GM19467 (cell line): ENCODE results near the gene ALDH1L1.

Source experiments
- ATAC-seq: cut with Tn5 transposase; IDR thresholded peaks from one replicate; pipeline ENCODE4 v1.9.1; 2021; ENCODE audit warnings: mild to moderate bottlenecking, moderate library complexity; ENCODE audit not compliant: unreplicated experiment

The ALDH1L1 gene

DNA sequence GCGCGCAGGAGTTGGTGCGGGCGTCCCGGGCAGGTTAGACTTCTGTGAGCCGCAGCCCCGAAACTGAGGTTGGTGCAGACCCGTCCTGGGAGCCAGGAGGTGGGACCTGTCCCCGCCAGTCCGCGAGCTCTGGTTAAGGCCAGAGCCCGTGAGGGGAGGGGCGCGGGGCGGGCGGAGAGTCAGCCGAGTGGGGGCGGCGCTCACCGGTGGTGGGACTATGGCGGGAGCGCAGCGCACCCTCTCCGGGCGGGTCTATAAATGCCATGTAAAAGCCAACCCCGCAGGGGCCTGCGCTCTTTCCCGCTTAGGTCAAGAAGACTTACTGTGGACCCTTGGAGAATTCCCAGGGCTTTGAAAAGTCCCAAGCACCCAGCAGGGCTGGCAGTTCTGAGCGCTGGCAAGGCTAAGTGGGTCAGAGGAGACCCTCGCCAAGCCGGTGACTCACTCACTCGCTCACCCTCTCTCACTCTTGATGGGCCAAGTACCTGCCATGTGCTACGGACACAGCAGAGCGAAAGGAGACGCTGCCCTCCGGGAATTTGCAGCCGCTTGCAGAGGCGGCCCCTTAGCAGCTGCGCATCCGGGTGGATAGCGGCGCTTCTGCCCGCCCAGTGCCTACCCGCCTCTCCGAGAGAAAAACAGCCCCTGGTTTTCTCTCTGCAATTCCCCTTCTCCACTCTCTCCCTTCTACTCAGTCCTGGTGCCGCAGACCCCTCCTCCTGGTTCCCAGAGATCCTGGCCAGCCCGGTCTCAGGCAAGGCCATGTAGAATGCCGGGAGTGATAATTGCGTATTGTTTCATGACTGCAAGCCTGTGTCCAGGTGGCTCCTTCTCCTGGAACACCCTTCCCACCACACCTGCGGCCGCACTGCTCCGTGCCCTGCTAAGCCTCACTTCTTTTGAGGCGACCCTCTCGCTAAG, at the start of gene ALDH1L1:
TSS of gene ALDH1L1 (minus strand) at position 110 of the 921 bp plus-strand sequence. CDS start 19,607 bp downstream, outside the sequence.
- ATAC-seq = no peak

DNA sequence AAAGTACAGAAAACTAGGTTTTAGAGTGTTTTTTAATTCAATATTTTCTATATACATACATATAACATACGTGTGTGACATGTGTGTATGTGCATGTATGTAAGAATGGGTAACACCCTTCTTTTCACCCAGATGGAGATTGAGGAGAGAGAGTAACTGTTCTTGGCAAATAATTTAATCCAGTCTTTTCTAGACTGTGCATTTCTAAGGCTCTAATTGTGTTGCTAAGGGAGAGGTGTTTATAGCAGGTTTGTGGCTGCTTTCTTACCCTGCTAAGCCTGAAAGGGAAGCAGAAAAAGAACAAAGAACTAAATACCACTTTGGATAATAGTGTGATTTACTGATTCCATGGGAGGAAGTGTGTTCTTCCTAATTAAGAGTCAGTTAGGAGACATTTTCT, 46.0 kb upstream of the ALDH1L1 start:
- ATAC-seq = no peak

DNA sequence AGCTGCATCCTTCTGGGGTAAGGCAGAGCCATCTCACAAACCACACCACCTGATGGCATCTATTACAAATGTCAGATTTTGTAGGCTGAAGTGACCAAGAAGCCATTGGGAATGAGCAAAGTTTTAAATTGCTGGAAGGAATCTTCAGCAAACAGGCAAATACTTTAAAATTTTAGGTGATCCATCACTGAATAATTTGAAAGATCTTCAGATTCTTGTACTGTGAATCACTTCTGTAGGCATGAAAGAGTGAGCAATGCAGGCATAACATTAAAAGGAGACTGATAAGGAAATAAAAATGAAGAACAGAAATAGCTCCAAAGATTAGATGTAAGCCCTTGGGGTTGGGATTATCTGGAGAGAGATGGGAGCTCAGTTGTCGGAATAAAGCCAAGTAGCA, 36.0 kb upstream of the ALDH1L1 start:
- no peak for ATAC-seq

DNA sequence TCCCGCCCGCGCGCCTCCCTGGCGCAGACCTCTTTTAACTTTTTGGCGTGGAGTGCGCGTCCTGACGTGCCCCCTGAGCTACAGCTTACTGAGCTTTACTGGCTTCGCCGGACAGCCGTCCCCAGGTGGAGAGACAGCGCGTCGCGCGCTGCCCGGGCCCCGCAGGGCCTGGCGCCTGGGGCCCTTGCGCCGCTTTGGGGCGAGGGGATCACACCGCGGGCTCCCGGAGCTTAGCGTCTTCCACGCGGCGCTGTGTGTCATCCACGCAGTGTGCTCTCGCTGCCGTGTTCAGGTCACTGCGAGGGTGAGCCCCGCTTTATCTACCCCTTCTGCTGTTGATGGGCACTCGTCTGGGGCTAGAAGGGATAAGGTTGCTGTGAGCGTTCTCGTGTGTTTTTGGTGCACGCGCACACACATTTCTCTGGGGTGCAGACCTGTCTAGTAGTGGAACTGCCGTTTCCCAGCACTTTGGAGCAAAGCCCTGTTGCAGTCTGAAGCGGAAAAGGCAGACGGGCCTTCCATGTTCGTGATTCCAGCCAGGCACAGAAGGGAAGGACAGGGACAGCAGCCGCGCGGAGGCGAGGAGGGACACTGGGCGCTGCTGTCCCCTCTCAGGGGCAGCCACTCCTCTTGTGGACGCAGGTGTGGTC, 33.1 kb upstream of the ALDH1L1 start:
- no peak for ATAC-seq

DNA sequence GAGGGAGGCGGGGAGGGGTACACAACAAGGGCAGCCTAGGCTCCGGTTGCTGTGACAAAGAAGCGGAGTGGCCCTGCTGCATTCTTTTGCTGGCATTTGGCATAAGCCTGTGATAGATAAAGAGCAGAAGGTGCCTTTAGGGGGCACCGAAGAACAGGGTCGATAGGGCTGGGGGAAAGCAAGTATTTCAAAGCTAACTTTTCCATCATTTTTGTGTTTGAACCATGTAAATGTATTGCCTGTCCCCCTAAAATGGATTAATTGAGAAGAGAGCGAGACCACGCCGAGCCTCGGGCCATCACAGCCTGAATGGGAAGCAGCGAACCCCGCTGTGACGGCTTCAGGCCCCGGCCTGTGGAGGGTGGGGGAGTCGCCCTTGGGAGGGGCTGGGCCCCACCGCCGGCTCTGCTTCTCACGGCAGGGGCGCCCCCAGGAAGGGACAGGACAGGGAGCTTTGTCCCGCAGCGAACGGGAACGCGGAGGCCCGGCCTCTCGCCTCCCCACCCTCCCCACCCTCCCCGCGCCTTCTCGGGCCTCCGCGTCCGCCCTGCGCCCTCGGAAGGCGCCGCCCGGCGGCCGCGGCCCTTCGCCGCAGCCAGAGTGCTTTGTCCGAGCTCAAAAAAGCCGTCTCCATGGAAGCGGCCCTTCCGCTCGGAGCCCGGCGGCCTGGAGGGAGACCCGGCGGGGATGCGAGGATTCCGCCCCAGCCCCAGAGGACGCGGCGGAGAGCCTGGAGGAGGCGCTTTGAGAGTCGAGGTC, 32.4 kb upstream of the ALDH1L1 start:
- ATAC-seq = no peak

DNA sequence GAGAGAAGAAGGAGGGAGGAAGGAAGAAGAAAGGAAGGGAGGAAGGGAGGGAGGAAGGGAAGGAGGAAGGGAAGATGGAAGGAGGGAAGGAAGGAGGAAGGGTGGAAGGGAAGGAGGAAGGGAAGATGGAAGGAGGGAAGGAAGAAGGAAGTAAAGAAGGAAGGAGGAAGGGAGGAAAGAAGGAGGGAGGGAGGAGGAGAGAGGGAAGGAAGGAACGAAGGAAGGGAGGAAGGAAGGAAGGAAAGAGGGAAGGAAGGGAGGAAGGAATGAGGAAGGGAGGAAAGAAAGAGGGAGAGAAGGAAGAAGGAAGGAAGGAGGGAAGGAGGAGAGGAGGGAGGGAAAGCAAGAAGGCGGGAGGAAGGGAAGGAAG, 31.8 kb upstream of the ALDH1L1 start:
- no peak for ATAC-seq

DNA sequence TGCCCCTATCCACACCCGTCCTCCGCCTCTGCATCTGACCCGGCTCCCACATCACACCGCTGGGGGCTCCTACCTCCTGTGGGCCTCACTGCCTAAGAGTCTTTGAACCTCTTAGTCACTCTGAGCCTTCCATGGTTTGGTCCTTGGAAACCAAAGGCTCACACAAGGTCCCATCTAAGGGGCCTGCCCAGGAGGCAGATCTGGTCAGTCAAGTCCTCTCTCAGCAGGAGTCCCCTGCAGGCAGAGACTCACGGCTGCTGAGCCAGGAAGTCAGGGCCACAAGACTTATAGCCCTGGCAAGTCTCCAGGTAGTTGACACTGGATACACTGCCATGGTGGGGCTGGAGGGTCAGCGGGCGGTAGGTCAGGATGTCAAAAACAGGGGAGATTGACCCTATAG, 31.2 kb upstream of the ALDH1L1 start:
- ATAC-seq = no peak

DNA sequence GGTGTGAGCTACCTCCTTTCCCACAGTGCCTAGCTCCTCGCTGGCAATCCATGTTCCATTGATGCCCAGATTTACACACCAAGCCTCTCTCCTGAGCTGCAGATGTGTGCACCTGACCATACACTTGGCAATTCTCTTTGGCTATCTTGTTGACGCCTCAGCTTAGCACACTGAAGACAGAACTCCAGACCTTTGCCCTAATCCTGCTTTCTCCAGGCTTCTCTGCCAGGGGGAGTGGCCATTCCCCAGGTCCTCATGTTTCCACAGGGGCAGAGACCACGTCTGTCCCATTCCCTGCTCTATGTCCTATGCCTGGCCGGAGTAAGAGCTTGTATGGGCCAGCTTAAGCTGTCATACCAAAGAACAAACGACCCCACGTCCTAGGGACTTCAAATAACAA, 30.2 kb upstream of the ALDH1L1 start:
- ATAC-seq = no peak

DNA sequence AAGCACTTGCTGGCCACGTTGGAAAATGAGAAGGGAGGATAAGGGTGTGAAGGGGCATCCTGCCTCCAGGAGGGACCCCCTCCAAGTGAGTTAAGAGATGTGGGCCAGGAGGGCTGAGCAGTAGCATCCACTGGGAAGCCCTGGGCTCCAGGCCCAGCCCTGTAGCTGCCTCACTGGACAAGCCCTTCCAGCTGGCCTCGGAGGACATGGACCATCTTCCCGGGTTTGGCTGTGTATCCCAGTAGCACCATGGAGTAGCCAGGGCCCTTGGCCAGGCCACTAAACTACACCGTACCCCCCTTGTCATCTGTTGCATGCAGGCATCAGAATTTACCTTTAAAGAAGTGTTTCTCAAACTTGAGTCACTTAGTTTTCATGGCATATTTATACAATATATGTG, 29.4 kb upstream of the ALDH1L1 start:
- ATAC-seq = no peak

DNA sequence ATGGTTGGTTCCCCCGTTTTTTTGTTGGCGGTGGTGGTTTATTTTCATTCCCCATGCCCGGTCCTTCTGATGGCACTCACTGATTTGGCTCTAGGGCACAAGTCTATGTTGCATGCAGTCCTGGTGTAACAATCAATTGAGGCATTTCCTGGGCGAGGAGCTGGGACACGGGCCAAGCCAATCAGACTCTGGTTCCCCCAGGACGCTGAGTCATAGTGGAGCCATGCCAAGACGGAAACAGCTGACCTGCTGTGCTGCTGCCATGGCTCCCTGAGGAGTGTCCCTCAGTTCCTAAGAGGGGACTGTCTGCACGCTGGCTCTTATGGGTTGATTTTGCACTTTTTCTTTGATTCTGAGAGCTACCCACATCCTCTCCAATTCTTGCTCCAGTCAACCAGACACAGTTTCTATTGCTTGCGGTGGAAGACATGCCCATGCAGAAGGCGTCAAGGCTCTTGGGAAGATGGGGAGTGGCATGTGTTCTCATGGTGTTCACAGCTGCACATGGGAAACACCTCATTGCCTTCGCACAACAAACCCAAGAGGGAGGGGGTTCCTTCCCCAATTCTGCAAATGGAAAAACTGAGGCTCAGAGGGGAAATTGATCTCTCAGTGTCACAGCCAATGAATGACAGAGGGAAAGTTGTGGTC, 28.3 kb upstream of the ALDH1L1 start:
- no peak for ATAC-seq

DNA sequence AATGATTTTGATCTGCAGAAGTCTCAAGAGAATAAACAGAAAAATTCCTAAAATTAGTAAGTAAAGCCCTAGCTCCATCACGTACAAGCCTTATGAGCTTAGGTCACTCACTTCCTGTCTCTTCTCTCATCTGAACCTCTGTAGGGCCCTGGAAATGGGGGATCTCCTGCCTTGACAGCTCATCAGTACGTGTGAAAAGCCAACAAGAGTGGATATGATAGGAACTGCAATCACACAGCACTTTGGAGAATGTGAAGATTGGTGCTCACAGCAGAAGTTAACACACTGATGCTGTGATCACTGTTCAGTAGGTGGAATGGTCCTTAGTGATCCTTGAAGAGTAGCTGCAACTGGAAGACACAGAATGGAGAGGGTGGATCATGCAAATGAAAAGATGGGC, 27.8 kb upstream of the ALDH1L1 start:
- ATAC-seq = no peak

DNA sequence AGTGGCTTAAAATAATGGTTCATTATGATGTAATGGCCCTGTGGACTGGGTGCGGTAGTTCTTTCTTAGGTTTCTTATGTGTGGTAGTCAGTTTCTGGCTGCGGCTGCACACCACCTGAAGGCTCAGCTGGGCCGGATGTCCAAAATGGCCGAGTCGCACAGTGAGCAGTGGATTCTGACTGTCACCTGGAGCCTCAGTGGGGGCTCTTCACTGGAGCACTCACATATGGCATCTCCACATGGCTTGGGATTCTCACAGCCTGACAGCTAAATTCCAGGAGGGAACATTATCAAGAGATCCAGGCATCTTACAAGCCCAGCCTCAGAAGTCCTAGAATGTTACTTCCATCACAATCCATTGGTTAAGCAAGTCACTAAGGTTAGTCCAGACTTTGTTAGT, 26.8 kb upstream of the ALDH1L1 start:
- no peak for ATAC-seq

DNA sequence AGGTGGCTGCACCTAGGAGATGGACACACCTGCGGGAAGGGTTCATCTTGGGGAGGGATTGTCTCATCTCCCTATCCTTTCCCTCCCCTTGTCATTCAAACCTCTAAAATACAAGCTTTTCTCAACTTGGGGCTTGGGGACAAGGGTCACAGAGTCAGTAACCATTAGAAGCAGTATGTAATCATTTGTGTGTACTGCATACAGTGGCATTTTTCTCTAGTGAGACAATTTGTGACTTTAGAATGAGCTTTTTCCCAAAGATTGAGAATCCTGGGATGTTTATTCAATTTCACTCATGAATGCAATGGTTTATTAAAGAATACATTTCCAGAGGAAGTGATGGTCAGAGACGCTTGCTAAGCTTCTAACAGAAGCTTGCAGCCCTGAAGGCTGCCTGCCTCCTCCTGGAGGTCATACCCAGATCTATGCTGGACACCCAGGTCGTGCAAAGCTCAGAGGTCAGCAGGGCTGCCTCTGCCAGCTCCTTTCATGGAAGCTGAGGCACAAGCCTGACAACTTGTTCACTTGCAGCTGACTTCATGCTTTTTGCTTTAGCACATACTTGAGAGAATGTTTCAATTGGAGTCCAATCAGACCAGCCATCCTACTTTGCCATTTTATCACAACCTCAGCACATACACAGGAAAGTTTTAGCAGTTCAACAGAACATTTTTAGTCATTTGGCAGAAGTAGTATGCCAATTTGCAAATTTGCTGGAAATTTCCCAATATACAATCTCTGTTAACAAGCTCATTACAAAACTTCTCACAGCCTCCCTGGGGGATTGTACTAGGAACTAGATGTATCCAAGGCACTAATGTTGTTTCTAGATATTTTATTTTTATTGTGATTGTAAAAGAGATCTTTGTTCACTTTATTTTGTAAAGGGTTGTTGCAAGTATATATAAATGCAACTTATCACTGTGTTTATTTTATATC, 25.6 kb upstream of the ALDH1L1 start:
- no peak for ATAC-seq

DNA sequence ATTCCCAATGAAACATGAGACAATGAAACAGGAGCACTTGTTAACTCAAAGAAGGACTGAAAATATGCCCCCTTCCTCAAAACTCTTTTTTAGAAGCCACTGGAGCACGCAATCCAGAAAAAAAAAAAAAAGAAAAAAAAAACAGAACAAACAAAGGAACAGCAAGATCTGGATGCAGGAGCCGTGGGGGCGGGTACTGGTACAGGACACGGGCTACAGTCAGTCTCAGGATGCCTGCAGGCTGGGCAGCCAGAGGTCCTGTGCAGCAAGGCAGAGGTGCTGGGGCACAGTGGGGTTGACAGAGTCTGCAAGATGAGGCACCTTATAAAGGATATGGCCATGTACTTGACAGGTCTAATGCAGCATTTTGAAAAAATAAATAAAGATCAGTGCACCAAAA, 22.3 kb upstream of the ALDH1L1 start:
- ATAC-seq = no peak

DNA sequence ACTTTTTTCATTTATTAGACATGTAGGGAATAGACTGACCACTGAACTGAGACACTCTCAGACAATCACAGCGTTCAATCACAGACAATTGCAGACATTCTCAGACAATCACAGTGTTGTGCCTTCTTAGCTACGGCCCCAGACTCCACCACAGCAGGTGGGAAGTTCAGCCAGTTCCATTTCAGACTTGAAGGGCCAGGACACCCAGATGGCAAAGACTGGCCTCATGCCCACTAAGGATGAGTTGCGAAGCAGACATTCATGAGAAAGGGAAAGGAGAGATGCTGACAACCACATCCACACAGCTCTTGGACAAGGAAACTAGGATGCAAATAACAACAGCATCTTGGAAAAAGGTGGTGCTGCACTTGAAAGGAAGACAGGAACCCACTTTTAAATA, 21.9 kb upstream of the ALDH1L1 start:
- no peak for ATAC-seq

DNA sequence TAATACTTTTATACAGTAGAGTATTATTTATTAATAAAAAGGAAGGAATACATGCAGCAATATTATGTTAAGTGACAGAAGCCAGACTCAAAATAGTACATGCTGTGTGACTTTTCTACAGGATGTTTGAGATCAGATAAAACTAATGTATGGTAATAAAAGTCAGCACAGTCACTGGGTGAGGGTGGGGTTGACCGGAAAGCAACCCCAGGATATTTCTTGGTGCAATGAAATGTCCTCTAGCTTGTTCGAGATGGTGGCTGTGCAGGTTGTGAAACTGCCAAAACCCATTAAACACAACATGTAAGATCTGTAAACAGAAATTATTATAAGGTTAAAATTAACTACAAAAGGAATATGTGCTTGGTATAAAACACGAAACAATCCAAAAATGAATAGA, 20.8 kb upstream of the ALDH1L1 start:
- no peak for ATAC-seq

DNA sequence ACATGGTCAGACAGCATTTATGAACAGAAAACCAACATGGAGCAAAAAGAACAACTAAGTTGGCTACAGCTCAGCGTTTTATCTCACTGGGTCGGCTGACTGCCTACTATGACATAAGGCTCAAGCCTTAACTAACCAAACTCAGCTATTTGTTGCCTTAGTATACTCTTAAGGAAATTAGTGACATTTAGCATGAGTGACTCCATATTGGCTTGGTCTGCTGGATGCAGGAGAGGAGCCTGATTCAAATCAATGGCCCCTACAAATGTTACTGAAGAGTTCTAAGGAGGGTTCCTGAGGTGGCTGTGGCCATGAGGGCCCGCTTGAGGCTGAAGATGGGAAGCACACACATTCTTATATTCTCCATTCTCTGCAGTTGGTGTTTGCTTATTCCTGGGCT, 20.1 kb upstream of the ALDH1L1 start:
- no peak for ATAC-seq

DNA sequence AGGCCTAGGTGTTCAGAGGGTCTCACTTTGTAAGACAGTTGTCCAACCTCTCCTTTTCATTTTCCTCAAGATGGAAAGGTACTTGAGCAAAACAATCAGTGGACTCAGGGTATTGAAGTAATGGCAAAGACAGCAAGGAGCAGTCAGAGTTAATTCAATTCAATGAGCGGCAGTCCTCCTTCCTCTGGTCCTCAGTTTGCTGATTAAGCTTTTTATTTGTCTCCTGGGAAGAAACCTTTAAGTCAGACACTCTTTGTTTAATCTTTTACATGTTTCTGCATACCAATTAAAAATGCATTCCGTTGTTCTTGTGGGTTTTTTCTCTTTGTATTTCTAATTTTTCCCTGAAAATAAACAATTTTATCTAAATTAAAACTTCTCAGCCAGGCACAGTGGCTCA, 18.9 kb upstream of the ALDH1L1 start:
- no peak for ATAC-seq

DNA sequence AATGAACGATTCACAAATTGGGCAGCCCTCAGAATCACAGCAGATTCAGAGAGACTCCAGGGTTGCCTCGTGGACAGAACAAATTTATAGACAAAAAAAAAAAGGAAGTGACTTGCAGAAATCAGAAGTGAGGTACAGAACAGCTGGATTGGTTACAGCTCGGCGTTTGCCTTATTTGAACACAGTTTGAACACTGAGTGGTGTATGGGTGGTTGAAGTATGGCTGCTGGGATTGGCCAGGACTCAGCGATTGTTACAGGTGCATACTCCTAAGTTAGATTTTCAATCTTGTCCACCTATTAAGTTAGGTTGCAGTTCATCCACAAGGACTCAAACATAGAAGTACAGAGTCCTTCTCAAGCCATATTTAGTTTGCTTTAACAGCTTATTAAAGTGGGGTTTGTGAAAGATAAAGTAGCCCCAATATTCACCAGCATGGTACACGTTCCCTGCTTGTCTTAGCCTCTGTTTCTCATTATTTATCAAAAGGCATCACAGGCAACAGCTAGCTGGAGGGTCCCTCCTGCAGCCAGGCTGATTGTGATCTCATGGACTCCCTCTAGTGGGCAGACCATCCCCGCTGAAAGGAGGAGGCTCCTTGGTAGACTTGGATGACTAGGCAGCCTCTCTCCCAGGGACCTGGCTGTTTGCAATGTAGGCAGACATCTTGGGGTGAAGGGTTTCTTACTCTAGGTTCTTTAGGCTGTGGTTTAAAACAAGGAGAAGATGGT, 17.6 kb upstream of the ALDH1L1 start:
- ATAC-seq = no peak
